Measurements from ENCODE around the gene CTSZ. TPM values are rescaled to one million over a fixed set of nuclear protein-coding genes. Genes with fewer than 3 reads are reported as not detected.
"Not testable (repeated sequence)": the region's sequence is repeated elsewhere in the genome, so short reads cannot be mapped to it uniquely, and the experiment has no call there.

The CTSZ gene
- total RNA-seq, 2 donors from 2014 or later: 27.4 to 30.1 TPM

DNA sequence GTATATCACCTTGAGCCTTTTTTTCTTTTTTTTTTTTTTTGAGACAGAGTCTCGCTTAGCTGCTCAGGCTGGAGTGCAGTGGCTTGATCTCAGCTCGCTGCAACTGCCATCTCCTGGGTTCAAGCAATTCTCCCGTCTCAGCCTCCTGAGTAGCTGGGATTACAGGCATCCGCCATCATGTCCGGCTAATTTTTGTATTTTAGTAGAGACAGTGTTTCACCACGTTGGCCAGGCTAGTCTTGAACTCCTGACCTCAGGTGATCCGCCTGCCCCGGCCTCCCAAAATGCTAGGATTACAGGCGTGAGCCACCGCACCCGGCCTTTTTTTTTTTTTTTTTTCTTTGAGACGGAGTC, 24.0 kb downstream of the CTSZ start:
- not testable (repeated sequence) for H3K36me3 Mint-ChIP-seq (ENCODE audit: low read depth); ATAC-seq; DNase-seq; H3K9me3 ChIP-seq (ENCODE audit: control insufficient read depth, low read length, poor library complexity, severe bottlenecking); H3K27me3 Mint-ChIP-seq
- peak overlapping the region; percentile 92 for H3K4me3 Mint-ChIP-seq
- peaks cover 32% of the 10 kb centered on the region for H3K4me1 Mint-ChIP-seq
- peak overlapping the region; percentile 87 for H3K27ac Mint-ChIP-seq

DNA sequence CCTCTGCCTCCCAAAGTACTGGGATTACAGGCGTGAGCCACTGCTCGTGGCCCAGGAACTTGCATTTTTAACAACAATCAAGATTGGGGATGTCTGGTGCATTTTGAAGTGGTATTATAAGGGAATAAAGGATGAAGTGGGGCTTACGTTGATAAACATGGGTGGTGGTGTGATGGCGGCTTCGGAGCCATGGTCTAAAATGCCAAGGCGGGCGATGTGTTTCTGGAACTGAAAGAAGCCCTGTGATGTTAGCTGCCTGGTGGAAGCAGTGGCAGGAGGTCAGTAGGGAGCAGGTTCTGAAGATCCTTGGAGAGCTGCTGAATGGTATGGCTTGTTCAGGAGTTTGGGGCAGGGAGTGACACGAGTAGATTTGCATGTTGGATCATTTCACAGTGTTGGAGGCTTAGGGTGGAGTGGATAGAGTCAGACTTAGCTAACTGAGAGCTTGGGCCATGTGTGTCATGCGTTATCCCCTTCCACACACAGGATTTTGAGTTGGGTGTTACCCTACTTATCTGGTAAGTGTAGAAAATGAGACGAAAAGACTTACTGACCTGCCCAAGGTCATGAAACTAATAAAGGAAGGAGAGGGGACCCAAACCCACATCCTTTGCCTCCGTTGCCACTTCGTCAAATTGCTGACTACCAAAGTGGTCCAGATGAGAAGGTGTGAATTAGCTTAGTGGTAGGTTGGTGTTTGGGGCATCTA, 24.5 kb downstream of the CTSZ start:
- ATAC-seq: no peak
- peaks cover 30% of the 10 kb centered on the region for H3K4me1 Mint-ChIP-seq

DNA sequence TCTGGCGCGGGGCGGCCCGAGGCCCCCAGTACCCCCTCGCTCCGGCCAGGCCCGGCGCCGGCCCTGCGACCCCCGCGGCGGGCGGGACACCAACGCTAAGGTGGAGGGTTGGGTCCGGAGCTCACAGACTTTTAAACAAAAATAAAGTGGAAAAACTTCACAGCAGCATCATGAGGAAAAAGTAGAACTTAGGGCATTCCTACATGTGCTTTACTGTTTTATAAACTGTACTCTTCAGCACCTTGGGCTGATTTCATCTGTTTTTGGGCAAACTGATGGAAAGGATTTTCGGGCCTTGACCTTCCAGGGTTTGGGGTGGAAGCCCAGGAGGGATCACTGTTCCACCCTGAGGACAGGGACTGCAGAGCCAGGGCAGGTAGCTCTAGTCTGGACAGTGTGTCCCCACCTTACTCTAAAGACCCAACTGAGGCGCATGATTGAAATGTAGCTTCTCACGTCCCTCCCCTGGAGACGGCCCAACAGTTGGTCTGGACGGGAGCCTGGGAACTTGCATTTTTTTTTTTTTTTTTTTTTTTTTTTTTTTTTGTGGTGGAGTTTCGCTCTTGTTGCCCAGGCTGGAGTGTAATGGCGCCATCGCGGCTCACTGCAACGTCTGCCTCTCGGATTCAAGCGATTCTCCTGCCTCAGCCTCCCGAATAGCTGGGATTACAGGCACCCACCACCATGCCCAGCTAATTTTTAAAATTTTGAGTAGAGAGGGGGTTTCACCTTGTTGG, 25.3 kb downstream of the CTSZ start:
- H3K4me1 Mint-ChIP-seq: peaks cover 27% of the 10 kb centered on the region
- peak overlapping the region; percentile 87 for H3K27ac Mint-ChIP-seq
- ATAC-seq (peak; percentile 9), DNase-seq (no peak)
- peaks cover 4% of the 10 kb centered on the region for H3K36me3 Mint-ChIP-seq (ENCODE audit: low read depth)
- H3K4me3 Mint-ChIP-seq: peak overlapping the region; percentile 92
- H3K27me3 Mint-ChIP-seq: no peaks in the 10 kb centered on the region
- no peaks in the 10 kb centered on the region for H3K9me3 ChIP-seq (ENCODE audit: control insufficient read depth, low read length, poor library complexity, severe bottlenecking)

More for the DNA sequence above, 24.5 kb downstream of the CTSZ start:
- Mint-ChIP-seq H3K27ac (peak overlapping the region; percentile 87), H3K4me3 (peak overlapping the region; percentile 92), H3K36me3 (ENCODE audit: low read depth) (peaks cover 4% of the 10 kb centered on the region), H3K27me3 (no peaks in the 10 kb centered on the region)
- H3K9me3 ChIP-seq (ENCODE audit: control insufficient read depth, low read length, poor library complexity, severe bottlenecking): no peaks in the 10 kb centered on the region
- DNase-seq: no peak

DNA sequence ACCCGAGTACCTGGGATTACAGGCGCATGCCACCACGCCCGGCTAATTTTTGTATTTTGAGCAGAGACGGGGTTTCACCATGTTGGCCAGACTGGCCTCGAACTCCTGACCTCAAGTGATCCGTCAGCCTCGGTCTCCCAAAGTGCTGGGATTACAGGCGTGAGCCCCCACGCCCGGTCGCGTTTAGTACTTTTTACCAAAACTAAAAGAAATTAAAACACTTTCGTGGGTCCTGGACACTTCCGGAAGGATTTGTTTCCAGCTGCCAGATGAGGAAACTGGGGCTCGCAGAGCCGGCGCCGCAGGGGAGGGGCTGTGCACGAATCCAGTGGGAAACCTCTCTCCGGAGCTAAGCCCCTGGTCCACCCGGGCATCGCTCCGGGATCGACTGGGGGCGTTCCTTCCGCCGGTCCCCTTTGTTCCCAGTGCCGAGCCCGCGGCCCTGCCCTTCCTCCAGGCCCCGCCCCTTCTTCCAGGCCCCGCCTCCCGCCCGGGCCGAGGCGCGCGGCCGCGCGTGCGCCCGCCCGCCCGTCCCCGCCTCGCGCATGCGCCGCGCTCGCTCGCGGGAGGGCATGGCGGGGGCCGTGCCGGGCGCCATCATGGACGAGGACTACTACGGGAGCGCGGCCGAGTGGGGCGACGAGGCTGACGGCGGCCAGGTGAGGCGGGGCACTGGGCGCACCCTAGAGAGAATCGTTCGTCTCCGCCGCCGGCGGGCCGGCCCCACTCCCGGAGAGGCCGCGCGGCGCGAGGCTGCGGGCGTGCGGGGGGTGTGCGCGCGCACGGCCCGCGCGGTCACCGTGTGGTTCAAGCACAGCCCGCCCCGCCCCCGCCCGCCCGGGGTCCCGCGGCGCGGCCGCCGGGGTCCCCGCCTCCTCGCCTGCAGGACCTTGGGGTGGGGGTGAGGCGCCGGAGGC, 26.1 kb downstream of the CTSZ start, which contains the start of gene NELFCD:
Gene NELFCD, plus strand, starts transcription at position 546 of the 917 bp plus-strand sequence. Its CDS starts 54 bp downstream, at position 600.
- DNase-seq (peak; percentile 89 to 94 (median 90)), ATAC-seq (peak; percentile 92)
- peak within 1 kb of the TSS; percentile 87 for H3K27ac Mint-ChIP-seq
- peaks cover 24% of the 10 kb centered on the region for H3K4me1 Mint-ChIP-seq
- no peaks in the 10 kb centered on the region for H3K27me3 Mint-ChIP-seq
- peaks cover 4% of the 10 kb centered on the region for H3K36me3 Mint-ChIP-seq (ENCODE audit: low read depth)
- no peaks in the 10 kb centered on the region for H3K9me3 ChIP-seq (ENCODE audit: control insufficient read depth, low read length, poor library complexity, severe bottlenecking)
- peak within 1 kb of the TSS; percentile 92 for H3K4me3 Mint-ChIP-seq

DNA sequence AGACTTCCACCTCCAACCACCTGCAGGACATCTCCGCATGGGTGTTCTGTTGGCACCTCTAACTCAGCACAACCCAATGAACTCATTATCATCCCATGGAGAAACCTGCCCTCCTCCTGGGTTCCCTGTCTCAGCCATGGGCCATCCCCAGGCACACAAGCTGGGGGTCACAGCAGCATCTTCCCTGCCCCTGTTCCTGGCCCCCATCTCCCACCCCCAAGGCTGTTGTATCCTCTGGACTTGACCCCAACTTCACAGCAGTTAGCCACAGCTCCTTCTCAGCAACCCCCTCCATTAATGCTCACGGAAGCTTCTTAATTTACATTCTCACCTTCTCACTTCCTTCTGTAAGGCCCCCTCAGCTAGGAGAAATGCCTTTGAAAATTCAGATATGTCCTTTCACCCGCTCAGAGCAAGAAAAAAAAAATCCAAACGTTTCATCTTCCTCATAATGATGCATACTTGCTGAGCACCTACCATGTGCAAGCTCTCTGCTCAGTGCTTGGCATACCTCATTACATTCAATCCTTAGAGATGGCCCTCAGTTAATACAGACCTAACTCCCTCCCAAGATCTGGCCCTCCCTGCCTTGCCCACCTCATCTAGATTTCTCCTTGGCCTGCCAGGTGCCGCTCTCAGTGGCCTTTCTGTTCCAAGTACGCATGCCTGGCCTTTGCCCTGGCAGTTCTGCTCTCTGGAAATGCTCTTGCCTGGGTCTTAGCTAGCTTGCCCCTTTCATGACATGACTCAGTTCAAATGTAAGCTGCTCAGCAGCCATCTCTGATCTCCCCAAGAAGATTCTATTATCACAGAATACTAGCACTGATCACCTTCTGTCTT, 28.5 kb downstream of the CTSZ start:
- ATAC-seq: no peak
- Mint-ChIP-seq H3K27ac (no peak overlapping the region), H3K4me3 (no peak overlapping the region), H3K27me3 (no peaks in the 10 kb centered on the region), H3K4me1 (peaks cover 11% of the 10 kb centered on the region), H3K36me3 (ENCODE audit: low read depth) (peaks cover 2% of the 10 kb centered on the region)
- DNase-seq: no peak
- no peaks in the 10 kb centered on the region for H3K9me3 ChIP-seq (ENCODE audit: control insufficient read depth, low read length, poor library complexity, severe bottlenecking)

DNA sequence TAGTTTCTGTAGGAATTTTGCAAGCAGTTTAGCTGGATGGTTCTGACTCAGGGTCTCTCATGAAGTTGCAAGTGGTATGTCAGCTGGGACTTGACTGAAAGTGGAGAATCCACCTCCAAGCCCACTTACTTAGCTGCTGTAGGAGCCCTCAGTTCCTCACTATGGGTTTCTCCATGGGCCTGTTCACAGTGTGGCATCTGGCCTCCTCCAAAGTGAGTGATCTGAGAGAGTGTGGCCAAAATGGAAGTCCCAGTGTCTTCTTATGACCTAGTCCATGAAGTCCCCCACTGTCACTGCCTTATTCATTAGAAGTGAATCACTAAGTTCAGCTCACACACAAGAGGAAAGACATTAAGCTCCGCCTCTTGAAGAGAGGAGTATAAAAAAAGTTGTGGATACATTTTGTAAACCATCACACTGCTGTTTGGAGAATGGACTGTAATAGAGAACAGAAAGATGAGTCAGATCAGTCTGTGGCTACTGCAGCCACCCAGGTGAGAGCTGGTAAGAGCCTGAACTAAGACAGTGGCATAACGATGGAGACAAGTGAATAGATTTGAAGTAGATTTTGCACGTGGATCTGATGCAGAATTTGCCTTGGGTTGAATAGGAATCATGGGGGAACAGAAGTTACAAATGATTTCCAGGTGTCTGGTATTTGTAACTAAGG, 30.9 kb downstream of the CTSZ start:
- ATAC-seq (no peak), DNase-seq (no peak)
- H3K27me3 Mint-ChIP-seq: no peaks in the 10 kb centered on the region
- no peak overlapping the region for H3K4me3 Mint-ChIP-seq
- no peaks in the 10 kb centered on the region for H3K9me3 ChIP-seq (ENCODE audit: control insufficient read depth, low read length, poor library complexity, severe bottlenecking)
- H3K27ac Mint-ChIP-seq: no peak overlapping the region
- peaks cover 4% of the 10 kb centered on the region for H3K36me3 Mint-ChIP-seq (ENCODE audit: low read depth)
- H3K4me1 Mint-ChIP-seq: no peaks in the 10 kb centered on the region

DNA sequence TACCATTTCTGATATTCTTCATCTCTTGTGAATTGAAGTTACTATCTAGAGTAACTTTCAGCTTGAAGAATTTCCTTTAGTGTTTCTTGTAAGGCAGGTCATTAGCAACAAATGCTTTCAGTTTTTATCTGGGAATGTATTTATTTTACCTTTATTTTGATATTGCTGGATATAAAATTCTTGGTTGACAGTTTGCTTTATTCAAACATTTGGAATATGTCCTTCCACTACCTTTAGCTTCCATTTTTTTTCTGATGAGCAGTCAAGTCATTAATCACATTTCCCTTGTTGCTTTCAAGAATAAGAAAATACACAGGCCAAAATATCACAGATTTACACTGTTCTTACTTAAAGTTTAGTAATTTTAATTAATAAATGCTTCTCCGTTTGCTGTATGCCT, 31.7 kb downstream of the CTSZ start:
- no peaks in the 10 kb centered on the region for H3K9me3 ChIP-seq (ENCODE audit: control insufficient read depth, low read length, poor library complexity, severe bottlenecking)
- DNase-seq: no peak
- H3K27ac Mint-ChIP-seq: no peak overlapping the region
- H3K36me3 Mint-ChIP-seq (ENCODE audit: low read depth): peaks cover 2% of the 10 kb centered on the region
- H3K27me3 Mint-ChIP-seq: no peaks in the 10 kb centered on the region
- H3K4me3 Mint-ChIP-seq: no peak overlapping the region
- no peaks in the 10 kb centered on the region for H3K4me1 Mint-ChIP-seq
- no peak for ATAC-seq

DNA sequence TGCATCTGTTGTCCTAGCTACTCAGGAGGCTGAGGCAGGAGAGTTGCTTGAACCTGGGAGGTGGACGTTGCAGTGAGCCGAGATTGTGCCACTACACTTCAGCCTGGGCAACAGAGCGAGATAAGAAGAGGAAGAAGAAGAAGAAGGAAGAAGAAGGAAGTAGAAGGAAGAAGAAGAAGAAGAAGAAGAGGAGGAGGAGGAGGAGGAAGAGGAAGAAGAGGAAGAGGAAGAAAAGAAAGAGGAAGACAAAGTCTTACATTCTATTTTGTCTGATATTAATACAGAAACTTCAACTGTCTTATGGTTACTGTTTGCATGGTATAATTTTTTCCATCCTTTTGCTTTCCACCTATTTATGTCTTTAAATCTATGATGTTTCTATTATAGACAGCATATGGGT, 33.2 kb downstream of the CTSZ start:
- Mint-ChIP-seq H3K4me1 (no peaks in the 10 kb centered on the region), H3K36me3 (ENCODE audit: low read depth) (peaks cover 2% of the 10 kb centered on the region), H3K27ac (no peak overlapping the region), H3K4me3 (no peak overlapping the region), H3K27me3 (no peaks in the 10 kb centered on the region)
- ATAC-seq (no peak), DNase-seq (no peak)
- H3K9me3 ChIP-seq (ENCODE audit: control insufficient read depth, low read length, poor library complexity, severe bottlenecking): no peaks in the 10 kb centered on the region

DNA sequence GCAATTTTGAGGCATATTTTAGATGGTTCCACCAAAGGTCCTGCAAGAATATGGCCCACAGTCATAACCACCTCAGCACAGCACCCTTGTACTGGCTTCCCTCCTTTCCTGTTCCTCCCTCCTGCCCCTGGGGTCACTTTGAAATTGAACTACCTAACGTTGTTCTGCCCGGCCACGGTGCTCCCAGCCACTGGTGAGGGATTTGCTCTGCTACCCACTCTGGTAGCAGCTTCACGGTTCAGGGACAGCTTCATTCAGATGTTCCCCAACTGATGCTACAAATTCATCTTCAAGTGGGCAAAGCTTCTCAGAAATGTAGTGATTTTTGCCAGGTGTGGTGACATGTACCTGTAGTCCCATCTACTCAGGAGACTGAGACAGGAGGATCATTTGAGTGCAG, 33.9 kb downstream of the CTSZ start:
- ATAC-seq (no peak), DNase-seq (no peak)
- Mint-ChIP-seq H3K27ac (no peak overlapping the region), H3K4me3 (no peak overlapping the region), H3K36me3 (ENCODE audit: low read depth) (peaks cover 2% of the 10 kb centered on the region), H3K27me3 (no peaks in the 10 kb centered on the region), H3K4me1 (no peaks in the 10 kb centered on the region)
- no peaks in the 10 kb centered on the region for H3K9me3 ChIP-seq (ENCODE audit: control insufficient read depth, low read length, poor library complexity, severe bottlenecking)

DNA sequence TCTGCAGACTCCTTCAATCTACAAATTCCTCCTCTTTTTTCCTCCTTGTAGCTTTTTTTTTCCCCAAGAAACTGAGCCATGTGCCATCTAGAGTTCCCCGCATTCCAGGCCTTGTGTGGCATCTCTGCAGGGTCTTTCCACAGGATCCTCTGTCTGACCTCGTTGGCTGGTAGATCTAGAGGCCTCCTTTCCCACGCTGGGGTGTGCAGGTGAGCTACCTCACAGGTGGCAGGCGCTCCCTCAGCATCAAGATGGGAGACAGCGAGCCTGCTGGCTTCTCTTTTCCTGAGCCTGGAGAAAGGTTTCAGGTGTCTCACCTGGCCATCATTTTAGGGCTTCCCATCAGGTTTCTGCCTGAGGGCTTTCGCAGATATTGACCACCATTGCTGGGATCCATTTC, 35.6 kb downstream of the CTSZ start:
- H3K4me1 Mint-ChIP-seq: no peaks in the 10 kb centered on the region
- no peak overlapping the region for H3K4me3 Mint-ChIP-seq

DNA sequence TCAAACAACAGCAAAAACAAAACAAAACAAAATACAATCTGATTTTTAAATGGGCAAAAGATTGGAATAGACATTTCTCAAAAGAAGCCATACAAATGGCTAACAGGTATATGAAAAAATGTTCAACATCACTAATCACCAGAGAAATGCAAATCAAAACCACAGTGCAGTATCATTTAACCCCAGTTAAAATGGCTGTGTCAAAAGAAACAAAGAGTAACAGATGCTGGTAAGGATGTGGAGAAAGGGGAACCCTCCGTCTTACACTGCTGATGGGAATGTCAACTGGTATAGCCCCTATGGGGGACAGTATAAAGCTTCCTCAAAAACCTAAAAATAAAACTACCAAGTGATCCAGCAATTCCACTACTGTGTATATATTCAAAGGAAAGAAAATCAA, 36.9 kb downstream of the CTSZ start:
- no peaks in the 10 kb centered on the region for H3K4me1 Mint-ChIP-seq
- DNase-seq: no peak
- no peak for ATAC-seq
- H3K27ac Mint-ChIP-seq: no peak overlapping the region
- no peak overlapping the region for H3K4me3 Mint-ChIP-seq
- H3K27me3 Mint-ChIP-seq: no peaks in the 10 kb centered on the region
- H3K9me3 ChIP-seq (ENCODE audit: control insufficient read depth, low read length, poor library complexity, severe bottlenecking): no peaks in the 10 kb centered on the region
- H3K36me3 Mint-ChIP-seq (ENCODE audit: low read depth): peaks cover 2% of the 10 kb centered on the region

More for the DNA sequence above, 35.6 kb downstream of the CTSZ start:
- no peaks in the 10 kb centered on the region for H3K9me3 ChIP-seq (ENCODE audit: control insufficient read depth, low read length, poor library complexity, severe bottlenecking)
- ATAC-seq (no peak), DNase-seq (no peak)
- Mint-ChIP-seq H3K27me3 (no peaks in the 10 kb centered on the region), H3K27ac (no peak overlapping the region), H3K36me3 (ENCODE audit: low read depth) (peaks cover 2% of the 10 kb centered on the region)

DNA sequence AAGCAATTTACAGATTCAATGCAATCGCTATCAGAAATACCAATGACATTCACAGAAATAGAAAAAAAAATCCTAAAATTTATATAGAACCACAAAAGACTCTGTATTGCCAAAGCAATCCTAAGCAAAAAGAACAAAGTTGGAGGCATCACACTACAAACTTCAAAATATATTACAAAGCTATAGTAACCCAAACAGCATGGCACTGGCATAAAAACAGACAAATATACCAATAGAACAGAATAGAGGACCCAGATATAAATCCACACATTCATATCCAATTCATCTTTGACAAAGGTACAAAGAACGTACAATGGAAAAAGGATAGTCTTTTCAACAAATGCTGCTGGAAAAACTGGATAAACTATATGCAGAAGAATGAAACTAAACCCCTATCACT, 37.6 kb downstream of the CTSZ start:
- Mint-ChIP-seq H3K36me3 (ENCODE audit: low read depth) (peaks cover 2% of the 10 kb centered on the region), H3K27me3 (no peaks in the 10 kb centered on the region), H3K27ac (no peak overlapping the region), H3K4me1 (no peaks in the 10 kb centered on the region), H3K4me3 (no peak overlapping the region)
- ATAC-seq (no peak), DNase-seq (no peak)
- no peaks in the 10 kb centered on the region for H3K9me3 ChIP-seq (ENCODE audit: control insufficient read depth, low read length, poor library complexity, severe bottlenecking)

All from T-helper 17 cell (primary cell).